HG02852 (cell line): ENCODE measurements around the gene MYH11.
A peak's percentile ranks its signal among the peaks of the same experiment; 100 is the strongest.
"Not testable (repeated sequence)": the region's sequence is repeated elsewhere in the genome, so short reads cannot be mapped to it uniquely, and the experiment has no call there.

ENCODE experiments used
- ATAC-seq: cut with Tn5 transposase; IDR thresholded peaks from one replicate; pipeline ENCODE4 v1.9.1; 2021; ENCODE audit warnings: mild to moderate bottlenecking, moderate library complexity; ENCODE audit not compliant: unreplicated experiment

Gene MYH11

GRCh38 chr16:15879255-15879811 lies 22.5 kb upstream of the MYH11 start:
- ATAC-seq, result no peak

- no peak for ATAC-seq
Observed at GRCh38 chr16:15876503-15876902, 19.7 kb upstream of the MYH11 start.

GRCh38 chr16:15874745-15875314 lies 18.0 kb upstream of the MYH11 start:
- no peak for ATAC-seq

DNA sequence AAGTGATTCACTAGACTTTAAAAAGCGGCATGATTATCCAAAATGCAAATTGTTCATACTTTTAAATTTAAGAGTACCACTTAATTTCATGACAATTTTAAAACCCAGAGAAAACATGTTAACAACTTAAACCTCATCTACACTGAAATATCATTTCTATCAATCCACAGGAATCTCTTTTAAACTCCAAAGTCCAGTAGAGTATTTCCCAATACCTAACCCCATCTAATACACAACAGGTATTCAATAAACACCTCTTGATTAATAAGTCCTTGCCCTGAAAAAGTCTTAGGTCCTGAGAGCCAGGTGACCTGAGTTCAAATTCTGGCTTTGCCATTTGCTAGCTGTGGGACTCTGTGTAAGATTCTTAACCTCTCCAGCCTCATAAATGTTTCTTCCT lies 16.9 kb upstream of the MYH11 start:
- no peak for ATAC-seq

GRCh38 chr16:15873301-15873700 lies 16.5 kb upstream of the MYH11 start:
- no peak for ATAC-seq

DNA sequence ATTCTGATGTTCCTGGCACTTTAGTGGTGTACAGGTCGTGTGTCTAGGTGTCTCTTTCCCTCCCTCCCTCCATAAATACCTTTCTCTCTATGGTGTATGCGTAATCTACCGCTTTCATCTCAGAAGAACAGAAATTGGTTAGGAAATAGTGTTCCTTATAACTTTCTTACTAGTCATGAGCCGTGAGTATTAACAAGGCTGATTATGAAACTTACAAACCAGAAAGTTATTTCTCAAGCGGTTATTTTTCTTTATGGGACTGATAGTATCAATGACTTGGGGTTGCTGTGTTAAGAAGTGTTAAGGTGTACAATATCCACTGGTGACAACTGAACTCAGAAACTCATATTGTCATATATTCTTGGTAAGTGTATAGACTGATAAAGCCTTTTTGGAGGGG lies 13.2 kb upstream of the MYH11 start:
- no peak for ATAC-seq

DNA sequence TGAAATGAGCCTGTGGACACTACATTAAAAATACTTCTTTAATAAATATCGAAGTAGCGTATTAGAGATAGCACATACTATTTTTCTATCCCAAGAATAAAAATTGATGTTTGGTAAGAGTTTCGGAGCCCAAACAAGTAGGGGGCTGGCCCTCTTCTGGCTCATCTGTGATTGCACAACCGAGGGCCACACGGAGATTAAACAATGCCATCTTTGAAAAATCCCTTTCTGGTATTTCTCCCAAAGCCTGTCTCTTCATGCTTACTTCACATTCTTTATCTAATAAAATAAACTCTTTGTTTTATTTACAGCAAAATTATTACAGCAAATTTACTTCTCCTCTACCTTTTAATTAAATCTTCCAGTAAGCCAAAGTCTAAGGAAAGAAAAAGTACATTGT lies 9.6 kb upstream of the MYH11 start:
- ATAC-seq, result no peak

DNA sequence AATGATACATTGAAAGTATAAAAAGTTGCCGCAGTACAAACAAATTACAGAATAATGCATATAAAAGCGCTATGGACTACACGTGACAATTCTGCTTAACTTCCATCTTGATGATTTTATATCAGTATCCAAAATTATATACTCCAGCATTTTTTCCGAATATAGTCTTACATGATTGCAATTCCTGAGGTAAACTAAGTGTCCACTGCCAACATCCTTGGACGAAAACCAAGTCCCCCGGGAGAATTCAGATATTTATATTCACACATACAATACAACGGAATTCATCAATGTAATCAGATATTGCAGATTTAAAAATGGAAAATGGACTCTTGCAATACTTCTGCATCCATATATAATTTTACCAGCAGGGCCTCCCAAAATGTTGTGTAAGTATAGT lies 8.9 kb upstream of the MYH11 start:
- ATAC-seq, result no peak

DNA sequence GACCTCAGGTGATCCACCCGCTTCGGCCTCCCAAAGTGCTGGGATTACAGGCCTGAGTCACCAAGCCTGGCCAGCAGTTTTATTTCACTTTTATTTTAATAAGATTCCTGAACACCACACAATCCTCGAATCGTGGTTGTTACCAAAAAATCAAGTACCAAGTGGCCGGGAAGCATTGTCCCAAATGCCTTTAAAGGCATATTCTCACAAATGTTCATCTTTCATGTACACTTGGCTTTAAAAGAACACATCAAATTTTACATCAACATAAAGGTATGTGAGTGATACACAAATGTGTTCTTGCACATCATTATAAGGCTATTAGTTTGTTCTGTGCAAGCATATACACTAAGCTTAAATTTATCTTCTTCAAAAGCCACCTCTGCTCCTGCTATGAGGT lies 8.1 kb upstream of the MYH11 start:
- ATAC-seq, result no peak

DNA sequence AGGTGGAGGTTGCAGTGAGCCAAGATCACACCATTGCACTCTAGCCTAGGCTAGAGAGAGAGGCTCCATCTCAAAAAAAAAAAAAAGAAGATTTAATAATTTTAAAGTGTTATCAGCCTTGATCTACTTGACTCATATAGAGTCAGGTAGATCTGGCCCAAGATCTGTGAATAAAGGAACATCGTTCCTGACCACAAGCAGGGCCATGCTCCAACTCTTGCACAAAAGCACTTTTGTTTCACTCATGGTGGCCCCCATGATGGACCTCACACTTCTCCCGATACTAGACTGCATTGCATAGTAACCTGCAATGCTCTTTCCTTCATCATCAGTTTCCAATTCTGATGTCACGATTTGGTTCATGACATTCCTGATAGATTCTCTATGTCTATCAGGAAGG lies 5.2 kb upstream of the MYH11 start:
- no peak for ATAC-seq

- no peak for ATAC-seq
Observed at GRCh38 chr16:15858921-15859668, 2.3 kb upstream of the MYH11 start.

GRCh38 chr16:15857724-15858560 lies 1.1 kb upstream of the MYH11 start:
- no peak for ATAC-seq

DNA sequence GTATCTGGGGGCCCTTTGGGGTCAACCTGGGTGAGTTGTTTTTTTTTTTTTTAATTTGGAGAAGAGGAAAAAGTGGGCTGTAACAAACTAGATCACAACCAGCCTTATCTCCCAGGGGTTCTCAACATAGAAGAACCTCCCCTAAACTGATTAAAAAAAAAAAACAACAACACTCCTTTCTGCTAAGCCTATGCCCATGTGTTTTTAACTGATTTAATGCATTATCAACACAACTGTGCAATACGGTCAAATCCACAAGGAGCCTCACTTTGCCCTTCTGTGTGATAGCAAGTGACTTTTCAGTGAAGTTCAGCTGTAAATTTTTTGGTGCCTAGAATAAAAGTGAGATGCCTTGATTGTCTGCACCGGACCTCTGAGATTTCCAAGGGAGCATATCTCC lies 646 bp downstream of the MYH11 start:
- ATAC-seq, result no peak

DNA sequence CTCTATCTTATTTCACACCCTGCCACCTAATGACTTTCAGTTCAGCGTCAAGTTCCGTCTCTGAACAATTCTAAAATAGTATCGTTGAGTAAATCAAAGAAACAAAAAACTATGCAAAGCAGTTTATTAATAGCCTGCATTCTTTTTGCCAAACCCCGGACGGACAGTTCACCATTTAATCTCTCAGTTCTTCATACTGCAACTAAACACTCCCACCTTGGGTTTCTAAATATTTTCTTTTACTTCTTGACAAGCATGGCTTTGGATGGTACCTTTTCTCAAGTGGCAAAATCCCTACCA lies 1.2 kb downstream of the MYH11 start:
- ATAC-seq, result peak; percentile 68

- no peak for ATAC-seq
Observed at GRCh38 chr16:15854906-15855703, 1.7 kb downstream of the MYH11 start.

GRCh38 chr16:15854061-15854460 lies 2.8 kb downstream of the MYH11 start:
- ATAC-seq, result no peak

DNA sequence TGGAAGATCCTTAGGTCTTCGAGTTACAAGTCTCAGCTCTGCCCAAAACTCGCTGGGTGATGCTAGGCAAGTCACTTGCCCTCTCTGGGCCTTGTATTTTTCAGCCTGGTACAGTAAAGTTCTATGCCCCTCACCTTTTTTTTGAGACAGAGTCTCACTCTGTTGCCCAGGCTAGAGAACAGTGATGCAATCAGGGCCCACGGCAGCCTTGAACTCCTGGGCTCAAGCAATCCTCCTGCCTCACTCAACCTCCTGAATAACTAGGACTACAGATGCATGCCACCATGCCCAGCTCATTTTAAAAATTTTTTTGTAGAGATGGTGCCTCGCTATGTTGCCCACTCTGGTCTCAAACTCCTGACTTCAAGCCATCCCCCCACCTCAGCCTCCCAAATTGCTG lies 3.8 kb downstream of the MYH11 start:
- ATAC-seq, result no peak

GRCh38 chr16:15850555-15850954 lies 6.3 kb downstream of the MYH11 start:
- ATAC-seq, result not testable (repeated sequence)

GRCh38 chr16:15849209-15849981 lies 7.4 kb downstream of the MYH11 start:
- no peak for ATAC-seq

- ATAC-seq, result no peak
Observed at GRCh38 chr16:15847611-15848175, 9.1 kb downstream of the MYH11 start.
